IPS DF 4.7 (cell line): ENCODE results near the gene CAPS.

Experiments
- DNase-seq: peaks from one replicate; pipeline ENCODE4 v3.0.0-alpha.2; 2013; ENCODE audit warnings: low spot score; ENCODE audit errors: extremely low read depth

Gene CAPS

GRCh38 chr19:5908773-5909442 is 5.1 kb upstream of the CAPS start:
- DNase-seq, result no peak

- DNase-seq, result no peak
Measured at GRCh38 chr19:5910638-5910907, 3.5 kb upstream of the CAPS start.

- no peak for DNase-seq
Measured at GRCh38 chr19:5911366-5911765, 2.7 kb upstream of the CAPS start.

- no peak for DNase-seq
Measured at GRCh38 chr19:5914358-5914774, 312 bp downstream of the CAPS start.

- no peak for DNase-seq
Measured at GRCh38 chr19:5914946-5915781, 1.1 kb downstream of the CAPS start.

- no peak for DNase-seq
Measured at GRCh38 chr19:5915782-5916165, 1.7 kb downstream of the CAPS start.

GRCh38 chr19:5916181-5916708 is 2.2 kb downstream of the CAPS start:
- DNase-seq, result no peak

- DNase-seq, result no peak
Measured at GRCh38 chr19:5917431-5918107, 3.5 kb downstream of the CAPS start.

- DNase-seq, result no peak
Measured at GRCh38 chr19:5918463-5919079, 4.5 kb downstream of the CAPS start.

GRCh38 chr19:5921516-5922160 is 7.6 kb downstream of the CAPS start:
- DNase-seq, result no peak

- DNase-seq, result no peak
Measured at GRCh38 chr19:5922161-5922545, 8.1 kb downstream of the CAPS start.

- DNase-seq, result no peak
Measured at GRCh38 chr19:5923356-5923755, 9.3 kb downstream of the CAPS start.

GRCh38 chr19:5925830-5926427 is 11.9 kb downstream of the CAPS start:
- DNase-seq, result no peak

GRCh38 chr19:5926641-5927440 is 12.8 kb downstream of the CAPS start:
- DNase-seq, result no peak

GRCh38 chr19:5927441-5927821 is 13.4 kb downstream of the CAPS start:
- DNase-seq, result no peak

- DNase-seq, result no peak
Measured at GRCh38 chr19:5929179-5929578, 15.1 kb downstream of the CAPS start.

- no peak for DNase-seq
Measured at GRCh38 chr19:5929625-5930024, 15.6 kb downstream of the CAPS start.

GRCh38 chr19:5931251-5931650 is 17.2 kb downstream of the CAPS start:
- no peak for DNase-seq

- no peak for DNase-seq
Measured at GRCh38 chr19:5932146-5932545, 18.1 kb downstream of the CAPS start.

GRCh38 chr19:5932609-5933262 is 18.7 kb downstream of the CAPS start:
- no peak for DNase-seq
